NCI-H446 treated with DMSO at 0.1 percent for 48 hours (cell line): ENCODE data around the gene GNG7.
"Not testable (repeated sequence)": the region's sequence is repeated elsewhere in the genome, so short reads cannot be mapped to it uniquely, and the experiment has no call there.

Experiments used
- DNase-seq: peaks from one replicate; lab custom pipeline; 2025; lab: John Stamatoyannopoulos, UW

GNG7 gene

GRCh38 chr19:2484178-2484937, 218.1 kb downstream of the GNG7 start:
- DNase-seq, result no peak

GRCh38 chr19:2483484-2484151, 218.9 kb downstream of the GNG7 start:
- DNase-seq, result no peak

- DNase-seq, result no peak
Observed at GRCh38 chr19:2483084-2483483, 219.4 kb downstream of the GNG7 start.

GRCh38 chr19:2482354-2483038, 220.0 kb downstream of the GNG7 start:
- no peak for DNase-seq

- DNase-seq, result no peak
Observed at GRCh38 chr19:2481466-2481865, 221.0 kb downstream of the GNG7 start.

- no peak for DNase-seq
Observed at GRCh38 chr19:2479556-2480194, 222.8 kb downstream of the GNG7 start.

GRCh38 chr19:2478756-2479555, 223.5 kb downstream of the GNG7 start:
- DNase-seq, result no peak

- DNase-seq, result peak; percentile 23
Observed at GRCh38 chr19:2478278-2478755, 224.2 kb downstream of the GNG7 start.

GRCh38 chr19:2477732-2478191, 224.7 kb downstream of the GNG7 start:
- DNase-seq, result no peak

GRCh38 chr19:2477141-2477710, 225.3 kb downstream of the GNG7 start:
- no peak for DNase-seq

GRCh38 chr19:2476451-2477140, 225.9 kb downstream of the GNG7 start:
- no peak for DNase-seq

- DNase-seq, result peak; percentile 34
Observed at GRCh38 chr19:2475702-2476450, 226.6 kb downstream of the GNG7 start, which contains the start of gene GADD45B. Gene GADD45B (plus strand): TSS chr19:2476127. CDS start chr19:2476359, 232 bp downstream.

- DNase-seq, result no peak
Observed at GRCh38 chr19:2475018-2475701, 227.3 kb downstream of the GNG7 start.

- peak; percentile 24 for DNase-seq
Observed at GRCh38 chr19:2474232-2475017, 228.1 kb downstream of the GNG7 start.

- not testable (repeated sequence) for DNase-seq
Observed at GRCh38 chr19:2469915-2470200, 232.6 kb downstream of the GNG7 start.

- no peak for DNase-seq
Observed at GRCh38 chr19:2469102-2469914, 233.2 kb downstream of the GNG7 start.

- no peak for DNase-seq
Observed at GRCh38 chr19:2468596-2468995, 233.9 kb downstream of the GNG7 start.
